ENCODE data around the gene PEAK3. TPM values are rescaled to one million over a fixed set of nuclear protein-coding genes. Genes with fewer than 3 reads are reported as not detected.
A peak's percentile ranks its signal among the peaks of the same experiment; 100 is the strongest.

PEAK3 gene
- polyA plus RNA-seq, 1 experiment, result not detected

- TF ChIP-seq CTCF (IDR thresholded peaks at IDR 0.05; ENCODE audit: insufficient read depth, low read depth, low read length), result no peak
- POLR2A ChIA-PET, result interaction anchor here (0.6 kb wide), 1 partner anchor 12 kb away, joined by 3 read pairs; no protein-coding TSS in a partner anchor
- peak; percentile 38 for DNase-seq (ENCODE audit: low read depth)
- CTCF ChIA-PET, result interaction anchor here (0.7 to 3.7 kb wide), 6 partner anchors 9 to 259 kb away, joined by 3 to 27 read pairs (median 4); no protein-coding TSS in a partner anchor
- peak within 1 kb of the TSS; percentile 95 for H3K4me3 ChIP-seq (ENCODE audit: low read depth, low read length)
- H3K36me3 ChIP-seq (ENCODE audit: control insufficient read depth, insufficient read depth, low read length), result peaks cover 9% of the 10 kb centered on the region
- H3K27me3 ChIP-seq (ENCODE audit: control insufficient read depth, insufficient read depth, low read length), result no peaks in the 10 kb centered on the region
Observed at GRCh38 chr19:2328401-2329148, 46.6 kb upstream of the PEAK3 start, which contains the start of the genes LSM7 and SPPL2B. Gene LSM7, minus strand, starts transcription at chr19:2328586. Its CDS starts 20 bp downstream, at chr19:2328566. Gene SPPL2B, plus strand, starts transcription at chr19:2328684. Its CDS starts 26 bp downstream, at chr19:2328710.

DNA sequence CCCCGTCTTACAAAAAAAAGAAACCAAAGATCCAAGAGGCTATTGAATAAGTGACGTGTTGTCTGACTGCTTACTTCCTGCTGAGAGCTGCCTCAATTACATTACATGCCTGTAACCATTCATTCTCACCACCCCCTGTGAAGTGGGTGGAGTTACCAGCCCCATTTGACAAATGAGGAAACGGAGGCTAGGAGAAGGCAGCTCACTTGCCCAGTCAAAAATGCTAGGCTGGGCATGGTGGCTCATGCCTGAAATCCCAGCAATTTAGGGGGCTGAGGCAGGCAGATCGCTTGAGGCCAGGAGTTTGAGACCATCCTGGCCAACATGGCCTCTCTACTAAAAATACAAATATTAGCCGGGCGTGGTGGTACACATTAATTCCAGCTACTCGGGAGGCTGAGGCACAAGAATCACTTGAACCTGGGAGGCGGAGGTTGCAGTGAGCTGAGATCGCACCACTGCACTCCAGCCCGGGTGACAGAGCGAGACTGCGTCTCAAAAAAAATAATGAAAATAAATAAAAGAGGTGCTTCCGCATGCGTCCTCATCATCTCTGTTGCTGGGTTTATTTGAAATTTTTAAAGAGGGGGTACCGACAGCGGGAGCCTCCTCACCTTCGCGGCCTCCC, 45.9 kb upstream of the PEAK3 start:
- peaks cover 12% of the 10 kb centered on the region for H3K36me3 ChIP-seq (ENCODE audit: control insufficient read depth, insufficient read depth, low read length)
- no peaks in the 10 kb centered on the region for H3K27me3 ChIP-seq (ENCODE audit: control insufficient read depth, insufficient read depth, low read length)
- H3K4me3 ChIP-seq (ENCODE audit: low read depth, low read length), result peak overlapping the region; percentile 95
- no peak for TF ChIP-seq CTCF (IDR thresholded peaks at IDR 0.05; ENCODE audit: insufficient read depth, low read depth, low read length)
- ChIA-PET POLR2A (interaction anchor here (0.6 to 0.7 kb wide), 2 partner anchors 12 to 291 kb away, joined by 3 to 4 read pairs; no protein-coding TSS in a partner anchor), CTCF (interaction anchor here (0.6 to 3.7 kb wide), 8 partner anchors 9 to 291 kb away, joined by 3 to 27 read pairs (median 3); no protein-coding TSS in a partner anchor)
- peak; percentile 45 for DNase-seq (ENCODE audit: low read depth)

- POLR2A ChIA-PET, result no interaction called here
- H3K27me3 ChIP-seq (ENCODE audit: control insufficient read depth, insufficient read depth, low read length), result no peaks in the 10 kb centered on the region
- no peak overlapping the region for H3K4me3 ChIP-seq (ENCODE audit: low read depth, low read length)
- H3K36me3 ChIP-seq (ENCODE audit: control insufficient read depth, insufficient read depth, low read length), result peaks cover 14% of the 10 kb centered on the region
- CTCF ChIA-PET, result interaction anchor here (1.2 to 3.7 kb wide), 3 partner anchors 10 to 52 kb away, joined by 3 to 27 read pairs (median 3); no protein-coding TSS in a partner anchor
- no peak for DNase-seq (ENCODE audit: low read depth)
- no peak for TF ChIP-seq CTCF (IDR thresholded peaks at IDR 0.05; ENCODE audit: insufficient read depth, low read depth, low read length)
Observed at GRCh38 chr19:2326699-2327360, 44.9 kb upstream of the PEAK3 start.

GRCh38 chr19:2325281-2326046, 43.5 kb upstream of the PEAK3 start:
- no peak for DNase-seq (ENCODE audit: low read depth)
- TF ChIP-seq CTCF (IDR thresholded peaks at IDR 0.05; ENCODE audit: insufficient read depth, low read depth, low read length), result no peak
- Histone ChIP-seq H3K4me3 (ENCODE audit: low read depth, low read length) (no peak overlapping the region), H3K27me3 (ENCODE audit: control insufficient read depth, insufficient read depth, low read length) (no peaks in the 10 kb centered on the region), H3K36me3 (ENCODE audit: control insufficient read depth, insufficient read depth, low read length) (peaks cover 14% of the 10 kb centered on the region)
- POLR2A ChIA-PET, result no interaction called here
- CTCF ChIA-PET, result interaction anchor here (0.6 to 3.7 kb wide), 2 partner anchors 9 to 70 kb away, joined by 3 to 27 read pairs; no protein-coding TSS in a partner anchor

All from BJ (cell line).